ENCODE results near the gene PHACTR2. TPM values are rescaled to one million over a fixed set of nuclear protein-coding genes. Genes with fewer than 3 reads are reported as not detected.

Gene PHACTR2
- total and polyA plus RNA-seq, 9 donors = 9.8 to 76.2 (median 45.4) TPM

GRCh38 chr6:143817621-143818020 lies 139.9 kb downstream of the PHACTR2 start:
- no peak for TF ChIP-seq POLR2A (IDR thresholded peaks at IDR 0.05)
- TF ChIP-seq EP300 (IDR thresholded peaks at IDR 0.05) = no peak
- TF ChIP-seq CTCF (IDR thresholded peaks at IDR 0.05) = no peak
- no peaks in the 10 kb centered on the region for H3K9me3 ChIP-seq
- H3K4me1 ChIP-seq (ENCODE audit: insufficient read depth) = no peaks in the 10 kb centered on the region
- no peak for DNase-seq
- no peaks in the 10 kb centered on the region for H3K27me3 ChIP-seq
- no peak overlapping the region for H3K4me3 ChIP-seq
- intact Hi-C loops (cut with DNase I) = no loop called here
- H3K27ac ChIP-seq = no peak overlapping the region
- no peaks in the 10 kb centered on the region for H3K36me3 ChIP-seq

GRCh38 chr6:143821359-143821758 lies 143.6 kb downstream of the PHACTR2 start:
- no peaks in the 10 kb centered on the region for H3K36me3 ChIP-seq
- no peak overlapping the region for H3K27ac ChIP-seq
- intact Hi-C loops (cut with DNase I) = no loop called here
- H3K9me3 ChIP-seq = no peaks in the 10 kb centered on the region
- H3K27me3 ChIP-seq = no peaks in the 10 kb centered on the region
- no peak for DNase-seq
- TF ChIP-seq POLR2A (IDR thresholded peaks at IDR 0.05) = no peak
- no peak for TF ChIP-seq EP300 (IDR thresholded peaks at IDR 0.05)
- no peak for TF ChIP-seq CTCF (IDR thresholded peaks at IDR 0.05)
- 86 to 94% (median 93%) methylated on average over 6 of the region's 6 CpGs for WGBS, 3 donors
- no peak overlapping the region for H3K4me3 ChIP-seq
- no peaks in the 10 kb centered on the region for H3K4me1 ChIP-seq (ENCODE audit: insufficient read depth)

GRCh38 chr6:143822584-143823024 lies 144.8 kb downstream of the PHACTR2 start:
- DNase-seq = no peak
- Histone ChIP-seq H3K9me3 (no peaks in the 10 kb centered on the region), H3K27ac (no peak overlapping the region), H3K4me3 (no peak overlapping the region), H3K27me3 (no peaks in the 10 kb centered on the region), H3K4me1 (ENCODE audit: insufficient read depth) (no peaks in the 10 kb centered on the region), H3K36me3 (no peaks in the 10 kb centered on the region)
- TF ChIP-seq CTCF (IDR thresholded peaks at IDR 0.05) = no peak
- TF ChIP-seq EP300 (IDR thresholded peaks at IDR 0.05) = no peak
- no peak for TF ChIP-seq POLR2A (IDR thresholded peaks at IDR 0.05)
- intact Hi-C loops (cut with DNase I) = no loop called here
- WGBS, 3 donors = 10 to 28% (median 19%) methylated on average over 3 of the region's 3 CpGs

- TF ChIP-seq CTCF (IDR thresholded peaks at IDR 0.05) = no peak
- TF ChIP-seq POLR2A (IDR thresholded peaks at IDR 0.05) = no peak
- TF ChIP-seq EP300 (IDR thresholded peaks at IDR 0.05) = no peak
- 85 to 91% (median 85%) methylated on average over 6 of the region's 6 CpGs for WGBS, 3 donors
- H3K36me3 ChIP-seq = no peaks in the 10 kb centered on the region
- H3K27me3 ChIP-seq = no peaks in the 10 kb centered on the region
- intact Hi-C loops (cut with DNase I) = no loop called here
- no peaks in the 10 kb centered on the region for H3K4me1 ChIP-seq (ENCODE audit: insufficient read depth)
- no peaks in the 10 kb centered on the region for H3K9me3 ChIP-seq
- DNase-seq = no peak
- no peak overlapping the region for H3K27ac ChIP-seq
- H3K4me3 ChIP-seq = no peak overlapping the region
These were observed 145.8 kb downstream of the PHACTR2 start for GRCh38 chr6:143823548-143823947.

GRCh38 chr6:143828572-143828971 lies 150.8 kb downstream of the PHACTR2 start:
- Histone ChIP-seq H3K4me3 (no peak overlapping the region), H3K27ac (no peak overlapping the region), H3K36me3 (no peaks in the 10 kb centered on the region), H3K9me3 (no peaks in the 10 kb centered on the region), H3K27me3 (no peaks in the 10 kb centered on the region), H3K4me1 (ENCODE audit: insufficient read depth) (no peaks in the 10 kb centered on the region)
- intact Hi-C loops (cut with DNase I) = no loop called here
- no peak for DNase-seq
- TF ChIP-seq POLR2A (IDR thresholded peaks at IDR 0.05) (no peak), EP300 (IDR thresholded peaks at IDR 0.05) (no peak), CTCF (IDR thresholded peaks at IDR 0.05) (no peak)

Measured in ovary (tissue), 9 donors.